Endodermal cell (in vitro differentiated cells): ENCODE measurements around the gene PDE4A. TPM values are rescaled to one million over a fixed set of nuclear protein-coding genes. Genes with fewer than 3 reads are reported as not detected.
A peak's percentile ranks its signal among the peaks of the same experiment; 100 is the strongest.

ENCODE experiments used
- DNase-seq: peaks from one replicate; pipeline ENCODE4 v3.0.0-alpha.2; 2017
- H3K27ac ChIP-seq: 2 replicates; pipeline ENCODE4 v1.5.1; 2013; ENCODE audit warnings: mild to moderate bottlenecking, low read depth, low read length, moderate library complexity
- H3K27me3 ChIP-seq: 2 replicates; pipeline ENCODE4 v1.6.1; 2013; ENCODE audit warnings: mild to moderate bottlenecking, low read length, moderate library complexity; ENCODE audit not compliant: insufficient read depth, control insufficient read depth, poor library complexity, severe bottlenecking
- H3K36me3 ChIP-seq: 2 replicates; pipeline ENCODE4 v1.7.0; 2013; ENCODE audit warnings: mild to moderate bottlenecking, low read length, moderate library complexity; ENCODE audit not compliant: control insufficient read depth, insufficient read depth
- H3K4me1 ChIP-seq: one replicate; pipeline ENCODE4 v1.7.0; 2013; ENCODE audit warnings: low read length; ENCODE audit not compliant: control insufficient read depth, insufficient read depth
- H3K4me3 ChIP-seq: 2 replicates; pipeline ENCODE4 v1.5.1; 2013; ENCODE audit warnings: mild to moderate bottlenecking, low read length, moderate library complexity
- H3K9ac ChIP-seq: 2 replicates; pipeline ENCODE4 v1.6.1; 2013; ENCODE audit warnings: mild to moderate bottlenecking, low read length, moderate library complexity; ENCODE audit not compliant: poor library complexity, severe bottlenecking; ENCODE audit errors: extremely low read depth
- H3K9me3 ChIP-seq: 2 replicates; pipeline ENCODE4 v1.6.1; 2013; ENCODE audit warnings: mild to moderate bottlenecking, low read length, moderate library complexity; ENCODE audit not compliant: control insufficient read depth
- H3K27ac Mint-ChIP-seq: 2 replicates; pipeline ENCODE4 v1.8.0; 2020; ENCODE audit warnings: mixed read lengths
- H3K27me3 Mint-ChIP-seq: 2 replicates; pipeline ENCODE4 v1.8.0; 2021; ENCODE audit warnings: mild to moderate bottlenecking, mixed read lengths; ENCODE audit not compliant: insufficient read depth
- H3K36me3 Mint-ChIP-seq: 2 replicates; pipeline ENCODE4 v1.8.0; 2020; ENCODE audit warnings: low read depth, mixed read lengths
- H3K4me1 Mint-ChIP-seq: 2 replicates; pipeline ENCODE4 v1.8.0; 2020; ENCODE audit warnings: mixed read lengths
- H3K4me3 Mint-ChIP-seq: 2 replicates; pipeline ENCODE4 v1.8.0; 2020; ENCODE audit warnings: mild to moderate bottlenecking, moderate library complexity, mixed read lengths
- H3K9me3 Mint-ChIP-seq: 2 replicates; pipeline ENCODE4 v1.8.0; 2020; ENCODE audit warnings: mild to moderate bottlenecking, mixed read lengths
- WGBS, 2 experiments: methylation state at CpG; one replicate each; pipeline versions ENCODE4 v1.1.5 to v1.1.7; 2013; ENCODE audit warnings: missing lambda C conversion rate in 2 of 2, mixed read lengths in 1 of 2; ENCODE audit not compliant: insufficient coverage in 1 of 2, insufficient read length in 1 of 2; 5-methylcytosine and 5-hydroxymethylcytosine counted together
- total RNA-seq, 2 donors: library from RNA; stranded (reverse); fragmentation: NEBNext Ultra II Directional in 1 of 2; extraction: Animal tissue kit (Norgen Biotek cat#: 25700) in 1 of 2; gene quantifications; 2 replicates in 1 of 2; 3 replicates in 1 of 2; pipeline ENCODE4 v1.2.1, GENCODE V29; 2021
- TF ChIP-seq, protein P1 (sequence below): fragments of 200-600 bp; sonication (generic); conservative IDR thresholded peaks from 2 replicates; pipeline ENCODE4 v1.5.0; 2021; ENCODE audit warnings: antibody characterized with exemption, mild to moderate bottlenecking

The PDE4A gene
- total RNA-seq, 2 donors from 2014 or later: 1.7 to 2.6 TPM

DNA sequence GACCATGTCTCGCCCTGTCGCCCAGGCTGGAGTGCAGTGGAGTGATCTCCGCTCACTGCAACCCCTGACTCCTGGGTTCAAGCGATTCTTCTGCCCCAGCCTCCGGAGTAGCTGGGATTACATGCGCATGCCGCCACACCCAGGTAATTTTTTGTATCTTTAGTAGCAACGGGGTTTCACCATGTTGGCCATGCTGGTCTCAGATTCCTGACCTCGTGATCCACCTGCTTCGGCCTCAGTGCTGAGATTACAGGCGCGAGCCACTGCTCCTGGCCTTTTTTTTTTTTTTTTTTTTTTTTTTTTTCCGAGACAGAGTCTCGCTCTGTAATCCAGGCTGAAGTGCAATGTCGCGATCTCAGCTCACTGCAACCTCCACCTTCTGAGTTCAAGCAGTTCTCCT lies 87.7 kb downstream of the PDE4A start:
- Histone ChIP-seq H3K36me3 (no peaks in the 10 kb centered on the region), H3K9me3 (no peaks in the 10 kb centered on the region), H3K9ac (no peak overlapping the region), H3K4me1 (no peaks in the 10 kb centered on the region), H3K4me3 (no peak overlapping the region), H3K27me3 (peaks cover 13% of the 10 kb centered on the region), H3K27ac (no peak overlapping the region)
- Mint-ChIP-seq H3K4me1 (no peaks in the 10 kb centered on the region), H3K27me3 (peaks cover 24% of the 10 kb centered on the region), H3K9me3 (no peaks in the 10 kb centered on the region), H3K4me3 (no peak overlapping the region), H3K36me3 (no peaks in the 10 kb centered on the region), H3K27ac (no peak overlapping the region)
- TF ChIP-seq, protein P1, sequence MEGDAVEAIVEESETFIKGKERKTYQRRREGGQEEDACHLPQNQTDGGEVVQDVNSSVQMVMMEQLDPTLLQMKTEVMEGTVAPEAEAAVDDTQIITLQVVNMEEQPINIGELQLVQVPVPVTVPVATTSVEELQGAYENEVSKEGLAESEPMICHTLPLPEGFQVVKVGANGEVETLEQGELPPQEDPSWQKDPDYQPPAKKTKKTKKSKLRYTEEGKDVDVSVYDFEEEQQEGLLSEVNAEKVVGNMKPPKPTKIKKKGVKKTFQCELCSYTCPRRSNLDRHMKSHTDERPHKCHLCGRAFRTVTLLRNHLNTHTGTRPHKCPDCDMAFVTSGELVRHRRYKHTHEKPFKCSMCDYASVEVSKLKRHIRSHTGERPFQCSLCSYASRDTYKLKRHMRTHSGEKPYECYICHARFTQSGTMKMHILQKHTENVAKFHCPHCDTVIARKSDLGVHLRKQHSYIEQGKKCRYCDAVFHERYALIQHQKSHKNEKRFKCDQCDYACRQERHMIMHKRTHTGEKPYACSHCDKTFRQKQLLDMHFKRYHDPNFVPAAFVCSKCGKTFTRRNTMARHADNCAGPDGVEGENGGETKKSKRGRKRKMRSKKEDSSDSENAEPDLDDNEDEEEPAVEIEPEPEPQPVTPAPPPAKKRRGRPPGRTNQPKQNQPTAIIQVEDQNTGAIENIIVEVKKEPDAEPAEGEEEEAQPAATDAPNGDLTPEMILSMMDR: no peak
- DNase-seq: no peak
- 86 to 89% methylated on average over 13 to 16 of the region's 16 CpGs for WGBS, 2 experiments

DNA sequence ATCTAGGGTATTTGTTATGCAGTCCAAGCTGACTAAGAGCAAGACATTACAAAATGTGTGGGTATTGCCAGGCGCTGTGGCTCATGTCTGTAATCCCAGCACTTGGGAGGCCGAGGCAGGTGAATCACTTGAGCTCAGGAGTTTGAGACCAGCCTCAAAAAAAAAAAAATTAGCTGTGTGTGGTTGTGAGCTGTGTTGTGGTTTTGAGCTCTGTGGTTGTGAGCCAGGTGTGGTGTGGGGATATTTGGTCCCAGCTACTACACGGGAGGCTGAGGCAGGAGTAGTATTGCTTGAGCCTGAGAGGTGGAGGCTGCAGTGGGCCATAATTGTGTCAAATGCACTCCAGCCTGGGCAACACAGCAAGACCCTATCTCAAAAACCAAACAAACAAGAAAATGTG lies 88.4 kb downstream of the PDE4A start:
- WGBS, 2 experiments: 91 to 96% methylated on average over 2 to 3 of the region's 3 CpGs
- Mint-ChIP-seq H3K4me1 (no peaks in the 10 kb centered on the region), H3K9me3 (no peaks in the 10 kb centered on the region), H3K27me3 (peaks cover 31% of the 10 kb centered on the region), H3K4me3 (no peak overlapping the region), H3K36me3 (no peaks in the 10 kb centered on the region), H3K27ac (no peak overlapping the region)
- DNase-seq: no peak
- H3K27ac ChIP-seq: no peak overlapping the region
- H3K36me3 ChIP-seq: no peaks in the 10 kb centered on the region
- no peak overlapping the region for H3K4me3 ChIP-seq
- H3K27me3 ChIP-seq: peaks cover 20% of the 10 kb centered on the region
- H3K9me3 ChIP-seq: no peaks in the 10 kb centered on the region
- H3K4me1 ChIP-seq: no peaks in the 10 kb centered on the region
- no peak overlapping the region for H3K9ac ChIP-seq
- TF ChIP-seq, protein P1: no peak

DNA sequence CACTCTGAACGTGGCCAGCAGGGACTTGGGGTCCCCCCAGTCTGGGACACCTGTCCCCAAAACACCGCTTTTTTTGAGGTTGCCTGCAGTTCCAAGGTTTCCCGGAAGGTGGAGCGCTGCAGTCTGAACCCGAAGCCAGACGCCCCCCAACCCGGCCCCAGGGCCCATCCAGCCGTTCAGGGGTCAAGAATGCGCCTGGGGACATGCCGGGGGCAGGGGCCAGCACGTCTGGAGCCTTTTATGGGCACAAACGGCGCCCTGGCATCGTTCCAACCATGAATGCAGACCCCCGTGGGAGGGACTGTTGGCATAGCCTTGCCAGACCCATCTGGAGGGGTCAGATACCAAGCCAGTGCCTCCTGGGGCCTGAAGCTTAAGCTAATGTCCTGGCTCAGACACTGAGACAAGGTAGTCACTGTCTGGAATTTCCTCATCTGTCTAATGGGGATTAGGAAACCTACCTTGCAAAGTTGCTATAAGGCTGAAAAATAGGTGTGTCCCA lies 90.0 kb downstream of the PDE4A start:
- Histone ChIP-seq H3K9ac (no peak overlapping the region), H3K27ac (no peak overlapping the region), H3K27me3 (peaks cover 36% of the 10 kb centered on the region), H3K36me3 (no peaks in the 10 kb centered on the region), H3K4me1 (no peaks in the 10 kb centered on the region), H3K9me3 (no peaks in the 10 kb centered on the region), H3K4me3 (no peak overlapping the region)
- peaks cover 46% of the 10 kb centered on the region for H3K27me3 Mint-ChIP-seq
- 24 to 31% methylated on average over 8 to 15 of the region's 15 CpGs for WGBS, 2 experiments
- H3K27ac Mint-ChIP-seq: no peak overlapping the region
- no peaks in the 10 kb centered on the region for H3K4me1 Mint-ChIP-seq
- no peak overlapping the region for H3K4me3 Mint-ChIP-seq
- TF ChIP-seq, protein P1: peak; percentile 93
- H3K36me3 Mint-ChIP-seq: no peaks in the 10 kb centered on the region
- DNase-seq: peak; percentile 89
- no peaks in the 10 kb centered on the region for H3K9me3 Mint-ChIP-seq
